Motor neuron (in vitro differentiated cells): ENCODE data around the gene ZMYND15. TPM values are rescaled to one million over a fixed set of nuclear protein-coding genes. Genes with fewer than 3 reads are reported as not detected.

Experiments used
- ATAC-seq, 8 experiments: fragments of 200-7000 bp; cut with Tn5 transposase; replicated peaks in 6 of 8; 2 replicates each; pipeline ENCODE4 v1.8.0; 2021; ENCODE audit warnings: mild to moderate bottlenecking in 8 of 8, moderate library complexity in 8 of 8
- H3K27ac ChIP-seq, 2 donors: fragments of 250-450 bp; sonication (Bioruptor Pico); 2 replicates each; pipeline ENCODE4 v1.9.0; 2021; ENCODE audit warnings: antibody characterized with exemption in 2 of 2, mild to moderate bottlenecking in 2 of 2, moderate library complexity in 1 of 2
- H3K4me1 ChIP-seq, 2 donors: fragments of 250-450 bp; sonication (Bioruptor Pico); replicated peaks in 1 of 2; 2 replicates each; pipeline ENCODE4 v1.6.1; 2021; ENCODE audit warnings: antibody characterized with exemption in 2 of 2, mild to moderate bottlenecking in 2 of 2, moderate library complexity in 1 of 2
- H3K4me3 ChIP-seq, 5 donors: fragments of 250-450 bp; sonication (Bioruptor Pico); 2 replicates each; pipeline ENCODE4 v1.9.0; 2021; ENCODE audit warnings: antibody characterized with exemption in 5 of 5, mild to moderate bottlenecking in 5 of 5, moderate library complexity in 4 of 5
- WGBS, 10 experiments: fragments of 450-650 bp; shearing (Covaris generic); methylation state at CpG; one replicate each; pipeline ENCODE4 v1.0.0; 2022; 5-methylcytosine and 5-hydroxymethylcytosine counted together
- in situ Hi-C, 9 experiments: fragments of 400-800 bp; cut with MboI; loops; one replicate each; pipeline ENCODE4 v1.15.0; 2021; ENCODE audit warnings: low sequenced_read_pairs in 9 of 9, low pct_unique_long_range_greater_than_20kb in 2 of 9; ENCODE audit not compliant: unreplicated experiment in 9 of 9
- total RNA-seq, 8 experiments: library from RNA; unstranded; fragments of 300-600 nt; gene quantifications; 2 replicates each; pipeline versions ENCODE4 v1.2.3 to v1.2.4, GENCODE V29; 2022

ZMYND15 gene
- total RNA-seq, 8 experiments from 2014 or later = 0.14 to 1.1 (median 0.51) TPM; not detected in 1

DNA sequence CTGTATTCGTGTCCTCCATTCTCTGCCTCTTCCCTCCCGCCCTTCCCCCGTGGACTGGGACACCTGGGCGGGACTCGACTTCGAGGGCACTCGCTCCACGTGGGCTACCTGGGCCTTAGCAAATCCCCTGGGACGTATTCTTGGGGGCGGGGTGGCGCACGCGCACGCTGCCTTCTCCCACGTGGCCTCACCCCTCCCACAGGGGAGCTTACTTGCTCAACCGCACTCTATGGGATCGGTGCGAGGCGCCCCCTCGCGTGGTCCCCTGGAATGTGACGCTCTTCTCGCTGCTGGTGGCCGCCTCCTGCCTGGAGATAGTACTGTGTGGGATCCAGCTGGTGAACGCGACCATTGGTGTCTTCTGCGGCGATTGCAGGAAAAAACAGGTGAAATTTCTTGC, 43.0 kb downstream of the ZMYND15 start:
- H3K27ac ChIP-seq = no peak overlapping the region
- in situ Hi-C loops = loop anchor here in 1 of 9 experiments (25.0 kb wide), 1 partner anchor 105 kb away; the partner anchor contains the start of gene C17orf107
- peak in 1 of 8 experiments; percentile 6 for ATAC-seq
- H3K4me1 ChIP-seq = peaks cover 0 to 6% of the 10 kb centered on the region in 2 donors
- no peak overlapping the region for H3K4me3 ChIP-seq
- 8 to 33% methylated on average over 1 to 9 of the region's 28 CpGs; no CpG with 5 or more reads in 8 of the 10 experiments for WGBS, 10 experiments

DNA sequence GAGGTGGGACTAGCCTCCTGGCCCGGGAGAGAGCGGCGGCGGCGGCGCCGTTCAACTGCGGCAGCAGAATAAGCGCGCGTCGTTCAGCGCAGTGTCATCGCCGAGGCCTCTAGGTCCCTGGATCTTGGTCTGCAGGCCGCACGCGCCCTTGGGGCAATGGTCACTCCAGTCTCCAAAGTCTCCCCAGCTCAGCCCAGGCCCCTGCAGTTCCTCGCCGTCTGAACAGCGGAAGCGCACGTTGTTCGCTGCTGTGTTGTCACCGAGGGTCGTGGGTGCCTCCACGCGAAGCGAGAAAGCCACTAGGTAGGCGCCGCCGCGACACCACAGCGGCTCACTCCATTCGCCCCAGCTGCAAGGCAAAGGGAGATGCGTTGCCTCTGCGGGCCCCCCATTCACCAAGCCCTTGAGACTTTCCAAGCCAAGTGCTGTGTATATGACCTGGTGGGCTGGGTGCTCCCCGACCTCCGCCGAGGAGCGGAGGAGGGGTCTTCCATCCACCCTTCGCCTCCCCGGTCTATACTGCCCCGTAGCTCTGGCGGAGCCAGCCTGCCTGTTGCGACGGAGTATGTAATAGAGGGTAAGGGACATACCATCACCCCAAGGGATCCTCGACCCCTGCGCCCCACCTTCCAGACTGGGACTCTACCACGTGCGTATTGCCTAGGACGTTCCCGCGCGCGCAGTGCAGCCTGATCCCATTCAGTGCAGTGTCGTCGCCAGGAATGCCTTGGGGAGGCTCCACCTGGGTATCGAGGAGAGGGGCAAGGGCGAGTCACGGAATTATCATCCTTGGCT, 45.9 kb downstream of the ZMYND15 start:
- Histone ChIP-seq H3K27ac (no peak overlapping the region), H3K4me1 (peaks cover 5 to 12% of the 10 kb centered on the region in 2 donors), H3K4me3 (no peak overlapping the region)
- in situ Hi-C loops = loop anchor here in 1 of 9 experiments (25.0 kb wide), 1 partner anchor 102 kb away; the partner anchor contains the start of gene C17orf107
- 0 to 80% (median 31%) methylated on average over 1 to 25 of the region's 61 CpGs; no CpG with 5 or more reads in 6 of the 10 experiments for WGBS, 10 experiments
- ATAC-seq = no peak

GRCh38 chr17:4786106-4786511, 46.5 kb downstream of the ZMYND15 start, which contains the start of gene VMO1:
TSS of gene VMO1 (minus strand) at chr17:4786364. CDS start at chr17:4786352, 12 bp downstream.
- ATAC-seq = no peak
- H3K4me1 ChIP-seq = peaks cover 7 to 12% of the 10 kb centered on the region in 2 donors
- no peak within 1 kb of the TSS for H3K4me3 ChIP-seq
- no peak within 1 kb of the TSS for H3K27ac ChIP-seq
- WGBS, 10 experiments = 9 to 22% (median 11%) methylated on average over 2 to 10 of the region's 24 CpGs; no CpG with 5 or more reads in 6 of the 10 experiments
- in situ Hi-C loops = loop anchor here in 1 of 9 experiments (25.0 kb wide), 1 partner anchor 101 kb away; the partner anchor contains the start of gene C17orf107

DNA sequence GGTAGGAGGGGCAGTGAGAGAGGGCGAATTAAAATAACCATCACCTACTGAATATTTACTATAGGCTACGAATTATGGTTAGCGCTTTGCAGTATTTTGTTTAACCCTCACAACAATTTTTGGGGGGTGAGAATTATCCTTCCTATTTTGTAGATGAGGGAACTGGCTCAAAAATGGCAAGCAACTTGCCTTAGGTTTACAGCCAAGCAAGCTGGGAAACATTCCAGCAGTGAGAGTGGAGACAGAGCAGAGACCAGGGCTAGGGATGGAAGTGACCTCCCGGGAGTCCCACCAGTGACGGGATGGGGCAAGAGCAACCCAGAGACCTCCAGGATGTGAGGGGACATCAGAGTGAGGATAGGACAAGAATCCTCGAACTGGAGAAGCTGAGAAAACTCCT, 46.9 kb downstream of the ZMYND15 start:
- Histone ChIP-seq H3K4me1 (peaks cover 7 to 12% of the 10 kb centered on the region in 2 donors), H3K27ac (no peak overlapping the region), H3K4me3 (no peak overlapping the region)
- in situ Hi-C loops = loop anchor here in 1 of 9 experiments (25.0 kb wide), 1 partner anchor 101 kb away; the partner anchor contains the start of gene C17orf107
- WGBS, 10 experiments = 0 to 37% (median 19%) methylated on average over 1 to 5 of the region's 6 CpGs; no CpG with 5 or more reads in 4 of the 10 experiments
- ATAC-seq = no peak

DNA sequence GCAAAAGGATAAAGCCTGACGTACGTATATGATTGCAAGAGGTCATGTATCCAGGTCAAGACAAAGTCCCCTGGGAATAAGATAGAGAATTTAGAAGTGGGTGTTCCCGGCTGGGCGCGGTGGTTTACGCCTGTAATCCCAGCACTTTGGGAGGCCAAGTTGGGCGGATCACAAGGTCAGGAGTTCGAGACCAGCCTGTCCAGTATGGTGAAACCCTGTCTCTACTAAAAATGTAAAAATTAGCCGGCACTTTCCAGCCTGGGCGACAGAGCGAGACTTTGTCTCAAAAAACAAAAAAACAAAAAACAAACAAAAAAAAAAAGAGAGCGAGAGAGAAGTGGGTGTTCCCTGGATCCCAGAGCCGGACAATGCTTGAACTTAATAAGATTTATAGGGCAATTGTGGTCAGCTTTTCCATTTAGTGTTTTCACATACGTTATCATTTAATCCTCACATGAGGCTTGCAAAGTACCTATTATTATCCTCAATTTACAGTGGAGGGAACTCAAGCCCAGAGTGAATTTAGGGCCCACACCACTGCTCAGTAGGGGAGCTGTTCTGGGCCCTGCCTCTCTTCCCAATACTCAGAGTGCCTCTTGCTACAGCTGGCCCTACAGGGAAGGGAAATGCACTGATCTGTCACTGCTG, 48.6 kb downstream of the ZMYND15 start:
- 43 to 100% (median 77%) methylated on average over 2 to 14 of the region's 14 CpGs; no CpG with 5 or more reads in 1 of the 10 experiments for WGBS, 10 experiments
- H3K4me1 ChIP-seq = peaks cover 7 to 12% of the 10 kb centered on the region in 2 donors
- in situ Hi-C loops = loop anchor here in 1 of 9 experiments (25.0 kb wide), 1 partner anchor 99 kb away; the partner anchor contains the start of gene C17orf107
- no peak overlapping the region for H3K27ac ChIP-seq
- peak overlapping the region; percentile 55 to 76 (median 64) for H3K4me3 ChIP-seq
- no peak for ATAC-seq

DNA sequence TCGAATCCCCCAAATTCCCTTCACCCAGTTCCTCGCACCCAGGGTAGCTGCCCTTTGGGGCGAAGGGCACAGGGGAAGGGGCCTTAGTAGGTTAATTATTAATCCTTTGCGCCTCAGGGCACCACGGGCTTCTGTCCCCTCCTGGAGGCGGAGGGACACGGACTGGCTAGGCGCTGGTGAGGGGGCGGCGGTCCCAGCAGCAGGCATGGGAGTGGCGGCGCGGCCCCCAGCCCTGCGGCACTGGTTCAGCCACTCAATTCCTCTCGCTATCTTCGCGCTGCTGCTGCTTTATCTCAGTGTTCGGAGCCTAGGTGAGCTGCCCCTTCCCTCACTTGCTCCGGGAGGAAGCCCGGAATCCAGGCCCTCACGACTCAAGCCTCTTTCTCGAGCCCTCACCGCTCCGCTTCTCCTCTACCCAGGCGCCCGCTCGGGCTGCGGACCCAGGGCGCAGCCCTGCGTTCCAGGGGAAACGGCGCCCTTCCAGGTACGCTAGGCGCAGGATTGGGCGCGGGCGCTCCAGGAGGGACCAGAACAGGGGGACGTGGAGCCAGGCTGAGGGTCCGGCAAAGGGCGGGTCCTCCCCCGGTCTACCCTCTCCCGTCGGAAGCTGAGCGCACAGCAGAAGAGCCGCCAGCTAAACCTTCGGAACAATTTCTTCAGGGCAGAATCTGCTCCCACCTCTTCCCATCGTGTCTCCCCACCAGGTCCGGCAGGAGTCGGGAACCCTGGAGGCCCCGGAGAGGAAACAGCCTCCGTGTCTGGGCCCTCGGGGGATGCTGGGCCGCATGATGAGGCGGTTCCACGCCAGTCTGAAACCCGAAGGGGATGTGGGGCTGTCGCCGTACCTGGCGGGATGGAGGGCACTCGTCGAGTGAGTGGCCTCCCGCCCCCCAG, 49.4 kb downstream of the ZMYND15 start, which contains the start of gene GLTPD2:
GLTPD2 (plus strand) TSS at position 158 of the 894 bp plus-strand sequence; CDS start at position 206, 48 bp downstream.
- in situ Hi-C loops = loop anchor here in 1 of 9 experiments (25.0 kb wide), 1 partner anchor 98 kb away; the partner anchor contains the start of gene C17orf107
- H3K4me1 ChIP-seq = peaks cover 7 to 12% of the 10 kb centered on the region in 2 donors
- peak within 1 kb of the TSS; percentile 55 to 76 (median 64) for H3K4me3 ChIP-seq
- peak within 1 kb of the TSS; percentile 93 to 97 for H3K27ac ChIP-seq
- WGBS, 10 experiments = 0 to 60% (median 4%) methylated on average over 5 to 23 of the region's 62 CpGs; no CpG with 5 or more reads in 4 of the 10 experiments
- peak in 4 of 8 experiments; percentile 0 to 2 (median 2) for ATAC-seq

GRCh38 chr17:4789701-4789950, 50.0 kb downstream of the ZMYND15 start:
- H3K4me3 ChIP-seq = peak overlapping the region; percentile 55 to 76 (median 64)
- no peak for ATAC-seq
- peaks cover 7 to 12% of the 10 kb centered on the region in 2 donors for H3K4me1 ChIP-seq
- WGBS, 10 experiments = 0% methylated on average over 1 of the region's 25 CpGs; no CpG with 5 or more reads in 8 of the 10 experiments
- in situ Hi-C loops = loop anchor here in 1 of 9 experiments (25.0 kb wide), 1 partner anchor 98 kb away; the partner anchor contains the start of gene C17orf107
- peak overlapping the region; percentile 93 to 97 for H3K27ac ChIP-seq

GRCh38 chr17:4789951-4790704, 50.5 kb downstream of the ZMYND15 start:
- Histone ChIP-seq H3K4me3 (peak overlapping the region; percentile 55 to 76 (median 64)), H3K27ac (peak overlapping the region; percentile 93 to 97), H3K4me1 (peaks cover 7 to 12% of the 10 kb centered on the region in 2 donors)
- in situ Hi-C loops = loop anchor here in 1 of 9 experiments (25.0 kb wide), 1 partner anchor 97 kb away; the partner anchor contains the start of gene C17orf107
- ATAC-seq = peak; percentile 84 to 91 (median 90)
- 1% methylated on average over 12 of the region's 91 CpGs; no CpG with 5 or more reads in 9 of the 10 experiments for WGBS, 10 experiments

GRCh38 chr17:4790705-4791088, 51.1 kb downstream of the ZMYND15 start:
- no peak overlapping the region for H3K27ac ChIP-seq
- H3K4me3 ChIP-seq = peak overlapping the region in 4 of 5 donors; percentile 55 to 76 (median 68)
- in situ Hi-C loops = loop anchor here in 1 of 9 experiments (25.0 kb wide), 1 partner anchor 97 kb away; the partner anchor contains the start of gene C17orf107
- ATAC-seq = no peak
- H3K4me1 ChIP-seq = peaks cover 7 to 12% of the 10 kb centered on the region in 2 donors
- 18 to 84% (median 61%) methylated on average over 2 to 6 of the region's 7 CpGs for WGBS, 10 experiments

DNA sequence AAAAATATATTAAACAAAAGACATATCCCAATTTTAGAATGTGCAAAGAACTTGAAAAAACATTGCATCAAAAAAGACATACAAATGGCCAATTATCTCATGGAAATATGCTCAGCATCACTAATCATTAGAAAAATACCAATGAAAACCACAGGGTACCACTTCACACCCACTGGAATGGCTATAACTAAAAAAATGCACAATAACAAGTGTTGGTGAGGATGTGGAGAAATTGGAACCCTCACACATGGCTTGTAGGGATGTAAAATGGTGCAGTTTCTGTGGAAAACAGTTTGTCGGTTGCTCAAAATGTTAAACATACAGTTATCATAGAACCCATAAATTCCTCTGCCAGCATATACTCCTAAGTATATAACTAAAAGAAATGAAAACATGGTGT, 55.5 kb downstream of the ZMYND15 start:
- in situ Hi-C loops = loop anchor here in 1 of 9 experiments (25.0 kb wide), 1 partner anchor 92 kb away; the partner anchor contains the start of gene C17orf107
- Histone ChIP-seq H3K27ac (no peak overlapping the region), H3K4me1 (peaks cover 5 to 6% of the 10 kb centered on the region in 2 donors), H3K4me3 (no peak overlapping the region)
- 86 to 100% (median 100%) methylated on average over 1 of the region's 1 CpG; no CpG with 5 or more reads in 3 of the 10 experiments for WGBS, 10 experiments
- no peak for ATAC-seq
